ENCODE data around the gene KLF1.

The KLF1 gene

GRCh38 chr19:12840091-12841079 lies 46.6 kb downstream of the KLF1 start:
- no peaks in the 10 kb centered on the region for H3K79me2 ChIP-seq (ENCODE audit: control insufficient read depth, low read length)
- 0 out of 2 replicates have a peak overlapping the region, but pooled peaks have one; percentile 8 for H3K4me3 ChIP-seq (ENCODE audit: low read length)
- H3K36me3 ChIP-seq (ENCODE audit: control insufficient read depth, low read length): no peaks in the 10 kb centered on the region
- H3K9me3 ChIP-seq (ENCODE audit: control insufficient read depth, insufficient read depth, low read length): no peaks in the 10 kb centered on the region
- peaks cover 13% of the 10 kb centered on the region; the same call in 1 of the 2 replicates for H4K20me1 ChIP-seq (ENCODE audit: control insufficient read depth, insufficient read depth, low read depth, low read length)
- H3K27ac ChIP-seq (ENCODE audit: low read depth, low read length): no peak overlapping the region
- peak overlapping the region; percentile 23; the same call in 1 of the 2 replicates for H3K4me2 ChIP-seq (ENCODE audit: low read length)
- peaks cover 21% of the 10 kb centered on the region for H3F3A ChIP-seq (ENCODE audit: control insufficient read depth, insufficient read depth)
- peaks cover 6% of the 10 kb centered on the region for H3K27me3 ChIP-seq (ENCODE audit: control insufficient read depth, low read length)
- no peaks in the 10 kb centered on the region for H3K9me2 ChIP-seq (replicated peaks; ENCODE audit: control insufficient read depth, low read length)
- no peak for TF ChIP-seq CTCF (IDR thresholded peaks at IDR 0.05; ENCODE audit: low read depth, low read length, poor library complexity, severe bottlenecking)
- no peak for TF ChIP-seq EZH2phosphoT487 (IDR thresholded peaks at IDR 0.05; ENCODE audit: borderline replicate concordance, low read length)
- H3K4me1 ChIP-seq (ENCODE audit: control insufficient read depth, low read length): peaks cover 43% of the 10 kb centered on the region

GRCh38 chr19:12838886-12839756 lies 47.9 kb downstream of the KLF1 start:
- H3K4me2 ChIP-seq (ENCODE audit: low read length): peak overlapping the region; percentile 64
- H3K36me3 ChIP-seq (ENCODE audit: control insufficient read depth, low read length): no peaks in the 10 kb centered on the region
- no peak overlapping the region for H3K27ac ChIP-seq (ENCODE audit: low read depth, low read length)
- no peaks in the 10 kb centered on the region for H3K79me2 ChIP-seq (ENCODE audit: control insufficient read depth, low read length)
- no peaks in the 10 kb centered on the region for H3K9me2 ChIP-seq (replicated peaks; ENCODE audit: control insufficient read depth, low read length)
- H3F3A ChIP-seq (ENCODE audit: control insufficient read depth, insufficient read depth): peaks cover 21% of the 10 kb centered on the region
- TF ChIP-seq CTCF (IDR thresholded peaks at IDR 0.05; ENCODE audit: low read depth, low read length, poor library complexity, severe bottlenecking) (no peak), EZH2phosphoT487 (IDR thresholded peaks at IDR 0.05; ENCODE audit: borderline replicate concordance, low read length) (no peak)
- peaks cover 56% of the 10 kb centered on the region for H3K4me1 ChIP-seq (ENCODE audit: control insufficient read depth, low read length)
- peak overlapping the region; percentile 69 for H3K4me3 ChIP-seq (ENCODE audit: low read length)
- H4K20me1 ChIP-seq (ENCODE audit: control insufficient read depth, insufficient read depth, low read depth, low read length): peaks cover 11% of the 10 kb centered on the region; the same call in 1 of the 2 replicates
- peaks cover 17% of the 10 kb centered on the region for H3K27me3 ChIP-seq (ENCODE audit: control insufficient read depth, low read length)
- H3K9me3 ChIP-seq (ENCODE audit: control insufficient read depth, insufficient read depth, low read length): no peaks in the 10 kb centered on the region

GRCh38 chr19:12838182-12838885 lies 48.7 kb downstream of the KLF1 start, which contains the start of gene MAST1:
Gene MAST1, plus strand, starts transcription at chr19:12838515. Its CDS starts 58 bp downstream, at chr19:12838573.
- Histone ChIP-seq H4K20me1 (ENCODE audit: control insufficient read depth, insufficient read depth, low read depth, low read length) (peaks cover 10% of the 10 kb centered on the region; the same call in 1 of the 2 replicates), H3K4me1 (ENCODE audit: control insufficient read depth, low read length) (peaks cover 59% of the 10 kb centered on the region), H3K27me3 (ENCODE audit: control insufficient read depth, low read length) (peaks cover 21% of the 10 kb centered on the region), H3K4me2 (ENCODE audit: low read length) (peak within 1 kb of the TSS; percentile 64), H3K4me3 (ENCODE audit: low read length) (peak within 1 kb of the TSS; percentile 69), H3K79me2 (ENCODE audit: control insufficient read depth, low read length) (no peaks in the 10 kb centered on the region), H3K36me3 (ENCODE audit: control insufficient read depth, low read length) (no peaks in the 10 kb centered on the region), H3K27ac (ENCODE audit: low read depth, low read length) (no peak within 1 kb of the TSS), H3K9me2 (replicated peaks; ENCODE audit: control insufficient read depth, low read length) (no peaks in the 10 kb centered on the region), H3F3A (ENCODE audit: control insufficient read depth, insufficient read depth) (peaks cover 21% of the 10 kb centered on the region), H3K9me3 (ENCODE audit: control insufficient read depth, insufficient read depth, low read length) (no peaks in the 10 kb centered on the region)
- TF ChIP-seq CTCF (IDR thresholded peaks at IDR 0.05; ENCODE audit: low read depth, low read length, poor library complexity, severe bottlenecking) (peak; percentile 58), EZH2phosphoT487 (IDR thresholded peaks at IDR 0.05; ENCODE audit: borderline replicate concordance, low read length) (no peak)
